GM12891 (cell line): ENCODE results near the gene GALNT9.
"Not testable (repeated sequence)": the region's sequence is repeated elsewhere in the genome, so short reads cannot be mapped to it uniquely, and the experiment has no call there.

Source experiments
- DNase-seq: peaks from one replicate; pipeline ENCODE4 v3.0.0; 2011; ENCODE audit warnings: low spot score; ENCODE audit not compliant: insufficient read length
- FAIRE-seq: peaks from 2 replicates; lab custom pipeline; 2011; peaks lifted over from hg19 to GRCh38; lab: Jason Lieb, UNC
- PAX5 ChIP-seq: IDR thresholded peaks from 2 replicates; pipeline ENCODE4 v1.6.1; 2011; ENCODE audit warnings: low read length, moderate library complexity, mild to moderate bottlenecking; ENCODE audit not compliant: insufficient read depth, severe bottlenecking
- POLR2A ChIP-seq: IDR thresholded peaks from 2 replicates; pipeline ENCODE4 v1.6.1; 2011; ENCODE audit warnings: low read depth, low read length, control low read depth
- POLR2AphosphoS5 ChIP-seq: IDR thresholded peaks from 2 replicates; pipeline ENCODE4 v1.6.1; 2011; ENCODE audit warnings: low read depth, low read length, control low read depth
- POU2F2 ChIP-seq: IDR thresholded peaks from 2 replicates; pipeline ENCODE4 v1.6.1; 2011; ENCODE audit warnings: low read depth, mild to moderate bottlenecking, control low read depth, low read length, moderate library complexity
- SPI1 ChIP-seq: IDR thresholded peaks from 2 replicates; pipeline ENCODE4 v1.6.1; 2011; ENCODE audit warnings: low read depth, low read length, control low read depth
- TAF1 ChIP-seq: IDR thresholded peaks from 2 replicates; pipeline ENCODE4 v1.6.1; 2011; ENCODE audit warnings: low read depth, low read length, control low read depth

The GALNT9 gene

DNA sequence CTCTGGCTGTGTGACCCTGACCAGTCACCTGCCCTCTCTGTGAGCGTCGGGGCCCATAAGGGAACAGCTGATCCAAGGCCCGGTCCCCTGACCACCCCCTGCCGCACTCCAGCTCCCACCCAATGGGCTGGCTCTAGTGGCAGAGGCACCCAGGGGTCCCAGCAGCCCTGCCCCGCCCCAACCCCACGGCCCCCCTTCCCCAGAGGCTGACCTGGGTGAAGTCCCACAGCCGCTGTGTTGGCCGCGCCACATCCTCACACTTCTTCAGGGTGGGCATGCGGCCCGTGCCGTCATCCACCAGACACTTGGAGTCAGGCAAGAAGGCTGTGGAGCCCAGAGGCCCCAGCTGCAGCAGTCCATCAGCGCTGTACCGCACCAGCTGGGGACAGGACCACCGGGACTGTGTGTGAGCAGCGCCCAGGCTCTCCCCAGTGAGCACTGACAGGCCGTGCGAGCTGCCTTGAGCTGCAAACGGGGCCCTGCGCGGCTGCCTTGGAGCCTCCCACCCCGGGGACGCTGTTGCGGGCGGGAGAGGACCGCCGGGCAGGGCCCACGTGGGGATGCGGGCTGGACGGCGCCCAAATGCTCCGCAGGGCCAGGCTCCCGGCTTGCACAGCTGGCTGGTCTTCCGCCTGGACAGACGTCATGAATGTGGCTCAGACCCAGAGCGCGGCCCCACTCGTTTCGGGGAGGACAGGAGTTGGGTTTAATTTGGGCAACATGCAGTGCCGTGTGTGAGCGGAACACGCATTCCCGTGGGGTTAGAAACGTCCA is 131.6 kb downstream of the GALNT9 start:
- DNase-seq (no peak), FAIRE-seq (no peak)
- no peak for TF ChIP-seq POU2F2
- TF ChIP-seq POLR2AphosphoS5, result no peak
- TF ChIP-seq PAX5, result no peak
- no peak for TF ChIP-seq TAF1

DNA sequence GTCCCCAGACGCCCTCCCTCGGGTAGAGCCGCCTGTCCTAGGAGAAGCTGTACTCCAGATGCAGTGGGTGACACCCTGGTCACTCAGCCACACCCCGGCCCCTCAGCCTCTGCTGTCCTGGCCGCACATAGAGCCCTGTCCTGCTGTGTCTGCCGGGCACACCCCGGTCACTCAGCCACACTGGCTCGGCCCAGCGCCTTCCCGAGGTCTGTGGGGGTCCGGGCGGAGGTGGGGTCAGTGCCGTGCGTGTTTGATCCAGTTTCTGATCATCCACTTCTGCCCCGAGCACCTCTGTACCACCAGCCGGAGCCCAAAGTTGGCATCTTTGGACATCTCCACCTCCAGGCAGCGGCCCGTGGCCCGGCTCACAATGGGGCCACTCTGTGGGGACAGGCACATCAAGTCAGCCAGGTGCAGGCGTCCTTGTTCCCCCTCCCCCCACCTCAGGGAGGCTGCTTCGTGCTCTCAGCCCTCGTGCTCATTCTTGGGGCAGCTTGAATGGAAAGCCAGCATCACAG is 132.5 kb downstream of the GALNT9 start:
- FAIRE-seq, result no peak
- TF ChIP-seq TAF1 (no peak), POLR2A (no peak), SPI1 (no peak), POU2F2 (no peak), POLR2AphosphoS5 (no peak), PAX5 (no peak)
- DNase-seq, result no peak

DNA sequence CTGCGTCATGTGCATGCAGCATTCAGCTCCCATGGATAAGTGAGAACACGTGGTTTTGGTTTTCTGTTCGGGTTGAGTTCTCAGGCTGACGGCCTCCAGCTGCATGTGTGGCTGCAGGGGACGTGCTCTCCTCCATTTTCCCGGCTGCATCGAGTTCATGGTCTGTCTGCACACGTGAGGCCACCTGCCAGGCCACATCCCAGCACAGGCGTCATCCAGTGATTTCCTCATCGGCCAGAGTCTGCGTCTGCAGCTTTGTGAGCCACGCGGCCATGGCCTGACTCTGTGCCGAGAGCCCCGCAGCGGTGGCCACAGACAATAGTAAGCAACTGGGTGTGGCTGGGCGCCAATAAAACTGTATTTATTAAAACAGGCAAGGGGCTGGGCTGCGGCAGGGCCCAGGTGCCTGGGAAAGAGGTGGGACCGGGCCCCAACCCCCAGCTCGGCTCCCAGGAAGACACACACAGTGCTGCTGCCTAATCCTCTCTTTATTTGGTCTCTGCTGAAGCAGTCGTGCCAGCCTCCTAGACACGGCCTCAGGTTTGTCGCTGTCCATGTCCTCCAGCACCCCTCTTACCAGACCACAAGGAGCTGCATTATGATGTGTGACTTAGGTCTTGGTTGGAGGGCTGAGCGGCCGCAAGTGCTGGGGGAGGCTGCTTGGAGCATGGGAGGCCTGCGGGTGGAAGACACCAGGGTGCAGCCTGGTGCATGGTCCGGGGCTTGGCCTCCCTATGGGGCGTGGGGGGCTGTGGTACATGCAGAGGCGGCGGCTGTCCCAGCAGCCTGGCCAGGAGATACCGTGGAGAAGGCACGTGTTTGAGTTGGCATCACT is 133.1 kb downstream of the GALNT9 start:
- DNase-seq (no peak), FAIRE-seq (no peak)
- TF ChIP-seq POLR2AphosphoS5, result no peak

DNA sequence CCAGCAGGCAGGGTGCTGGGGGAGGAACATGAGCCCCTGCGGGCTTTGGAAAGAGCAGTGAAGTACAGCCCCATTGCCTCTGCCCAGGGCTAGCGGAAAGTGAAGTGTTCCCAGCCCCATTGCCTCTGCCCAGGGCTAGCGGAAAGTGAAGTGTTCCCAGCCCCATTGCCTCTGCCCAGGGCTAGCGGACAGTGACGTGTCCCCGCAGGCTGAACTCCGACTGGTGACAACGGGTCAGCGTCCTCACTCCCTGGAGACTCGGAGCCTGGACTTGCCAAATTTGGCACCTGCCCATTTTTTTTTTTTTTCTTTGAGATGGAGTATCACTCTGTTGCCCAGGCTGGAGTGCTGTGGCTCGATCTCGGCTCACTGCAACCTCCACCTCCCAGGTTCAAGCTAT is 134.1 kb downstream of the GALNT9 start:
- FAIRE-seq, result not testable (repeated sequence)

DNA sequence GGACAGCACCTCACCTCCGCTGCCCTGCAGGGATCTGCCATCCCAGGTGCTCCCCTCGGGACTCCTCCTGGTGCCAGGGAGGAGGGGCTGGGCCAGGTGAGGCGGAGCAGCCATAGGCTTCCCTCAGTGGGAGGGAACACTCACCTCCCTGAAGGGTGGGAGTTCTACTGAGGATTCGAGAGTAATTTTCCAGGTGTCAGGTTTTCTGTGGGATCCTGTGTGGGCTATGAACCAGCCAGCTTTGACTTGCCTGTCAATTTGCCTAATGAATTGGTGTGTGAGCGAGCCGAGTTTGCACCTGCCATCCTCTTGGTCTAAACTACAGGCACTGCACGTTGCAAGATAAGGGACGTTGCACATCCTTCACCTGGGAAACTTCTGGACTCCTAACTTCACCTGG is 134.8 kb downstream of the GALNT9 start:
- DNase-seq, result no peak
- FAIRE-seq, result no peak
- TF ChIP-seq TAF1 (no peak), POLR2AphosphoS5 (no peak), POU2F2 (no peak), POLR2A (no peak), SPI1 (no peak), PAX5 (no peak)

More for the DNA sequence above, 134.1 kb downstream of the GALNT9 start:
- DNase-seq, result not testable (repeated sequence)

DNA sequence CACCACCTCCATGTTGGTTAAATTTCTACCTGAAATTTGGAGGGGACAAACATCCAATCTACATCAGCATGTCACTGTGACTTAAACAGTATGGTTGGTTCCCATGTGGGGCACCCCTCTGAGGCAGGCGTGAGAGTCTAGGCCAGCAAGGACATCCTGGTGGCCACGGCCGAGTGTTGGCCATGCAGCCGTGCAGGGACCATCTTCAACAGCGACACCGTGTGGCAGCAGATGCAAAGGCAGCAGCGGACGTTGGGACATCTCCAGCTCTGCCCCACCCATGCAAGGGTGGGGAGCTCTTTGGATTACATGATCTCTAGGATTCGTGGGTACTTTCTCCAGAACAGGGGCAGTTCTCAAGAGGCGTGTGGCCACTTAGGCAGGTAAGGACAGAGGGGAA is 135.3 kb downstream of the GALNT9 start:
- FAIRE-seq, result no peak
- no peak for DNase-seq
- TF ChIP-seq POLR2A (no peak), POLR2AphosphoS5 (no peak), TAF1 (no peak), SPI1 (no peak), POU2F2 (no peak), PAX5 (no peak)

DNA sequence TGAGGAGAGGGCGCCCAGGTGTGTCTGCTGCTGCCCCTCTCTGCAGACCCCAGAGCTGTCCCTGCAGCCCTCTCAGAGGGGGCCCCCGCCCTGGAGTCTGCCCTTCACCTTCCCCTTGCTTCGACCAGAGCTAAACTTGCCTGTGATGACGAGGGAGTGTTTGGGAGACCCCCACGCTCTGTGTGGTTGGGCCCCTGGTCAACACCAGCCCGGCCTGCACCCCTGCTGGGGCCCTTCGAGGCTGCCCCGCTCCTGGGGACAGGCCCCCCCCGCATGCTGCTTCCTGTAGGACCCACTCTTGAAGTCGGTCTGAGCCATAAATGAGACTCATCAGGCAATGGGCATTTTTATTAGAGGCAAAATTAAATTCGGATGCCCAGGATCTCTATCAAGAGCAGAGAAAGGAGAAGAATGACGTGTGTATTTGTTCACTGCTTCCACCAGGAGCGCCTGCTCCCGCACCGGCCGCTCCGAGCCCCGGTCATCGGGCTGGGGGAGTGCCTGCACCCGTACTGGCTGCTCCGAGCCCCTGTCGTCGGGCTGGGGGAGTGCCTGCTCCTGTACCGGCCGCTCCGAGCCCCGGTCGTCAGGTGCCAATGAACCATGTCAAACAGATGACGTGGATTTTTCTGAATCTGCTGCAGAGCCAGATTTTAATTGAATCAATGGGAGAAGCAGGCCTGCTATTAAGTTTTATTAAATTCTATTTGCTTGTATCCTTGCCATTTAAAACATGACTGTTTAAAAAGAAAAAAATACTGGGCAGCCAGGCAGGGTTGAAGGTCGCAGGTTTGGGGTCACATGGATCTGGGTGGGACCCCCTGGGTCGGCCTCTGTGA is 137.5 kb downstream of the GALNT9 start:
- FAIRE-seq, result no peak
- TF ChIP-seq TAF1 (no peak), POLR2AphosphoS5 (no peak), PAX5 (no peak)
- DNase-seq, result no peak

DNA sequence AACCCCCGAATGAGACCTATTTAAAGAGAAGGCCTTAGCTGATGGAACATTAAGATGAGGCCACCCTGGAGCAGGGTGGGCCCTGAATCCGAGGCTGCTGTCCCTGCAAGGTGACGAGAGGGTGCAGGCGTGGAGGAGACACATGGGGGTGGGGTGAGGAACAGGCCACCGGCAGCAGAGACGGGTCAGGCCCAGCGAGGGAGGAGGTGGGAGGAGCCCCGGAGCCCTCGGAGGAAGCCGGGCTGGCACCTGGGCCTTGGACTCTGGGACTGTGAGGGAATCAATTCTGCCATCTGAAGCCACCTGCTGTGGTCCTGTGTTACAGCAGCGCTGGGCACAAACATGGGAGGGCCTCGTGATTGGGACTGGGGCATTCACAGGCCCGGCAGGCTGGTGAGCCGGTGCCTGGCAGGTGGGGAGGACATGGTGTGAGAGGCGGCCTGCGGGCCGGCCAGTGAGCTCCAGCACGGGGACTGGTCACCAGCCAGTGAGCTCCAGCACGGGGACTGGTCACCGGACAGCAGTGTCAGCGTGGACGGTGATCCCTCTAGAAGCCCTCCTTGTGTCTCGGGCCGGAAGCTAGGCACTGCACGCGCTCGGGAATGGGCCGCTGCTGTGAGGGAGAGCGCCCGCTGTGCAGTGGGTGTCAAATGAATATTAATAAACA is 138.4 kb downstream of the GALNT9 start:
- FAIRE-seq (no peak), DNase-seq (no peak)
- TF ChIP-seq PAX5 (no peak), POLR2A (no peak), TAF1 (no peak), POU2F2 (no peak), POLR2AphosphoS5 (no peak), SPI1 (no peak)

DNA sequence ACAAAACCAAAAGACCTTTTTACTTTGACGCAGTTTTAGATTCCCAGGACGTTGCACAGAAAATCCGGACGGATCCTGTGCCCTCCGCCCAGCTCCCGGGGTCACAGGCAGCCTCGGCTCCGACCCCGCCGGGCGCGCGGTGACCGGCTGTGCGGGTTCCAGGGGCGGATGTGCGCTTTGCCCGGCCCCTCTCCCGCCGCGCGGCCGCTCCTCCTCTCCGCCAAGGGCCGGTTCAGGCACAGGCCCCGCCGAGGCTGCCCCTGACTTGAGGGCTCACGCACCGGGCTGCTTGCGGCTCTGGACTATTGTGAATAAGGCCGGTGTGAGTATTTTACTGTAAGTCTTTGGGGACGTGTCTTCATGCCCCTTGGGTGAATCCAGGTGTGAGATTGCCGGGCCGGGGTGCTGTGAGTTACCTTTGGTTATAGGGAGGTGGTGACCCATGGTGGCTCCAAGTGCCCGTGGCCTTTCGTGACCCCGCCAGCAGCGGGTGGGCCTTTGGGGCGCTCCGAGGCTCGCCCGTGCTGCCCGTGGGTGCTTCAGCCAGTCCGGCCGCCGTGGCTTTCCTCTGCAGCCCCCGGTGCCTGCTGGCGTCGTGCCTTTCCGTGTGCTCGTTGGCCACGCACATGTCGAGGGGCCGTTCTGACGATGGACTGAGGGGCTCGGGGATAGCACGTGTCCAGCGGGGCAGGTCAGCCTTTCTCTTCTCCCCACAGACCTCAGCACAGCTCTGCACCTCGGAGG is 139.2 kb downstream of the GALNT9 start:
- no peak for FAIRE-seq
- no peak for TF ChIP-seq POU2F2
- TF ChIP-seq POLR2AphosphoS5, result no peak
- TF ChIP-seq SPI1, result no peak
- no peak for TF ChIP-seq POLR2A
- no peak for TF ChIP-seq PAX5
- no peak for TF ChIP-seq TAF1
- no peak for DNase-seq
